SK-N-SH (cell line): Measurements from ENCODE around the gene ASB9. TPM values are rescaled to one million over a fixed set of nuclear protein-coding genes. Genes with fewer than 3 reads are reported as not detected.

Source experiments
- CTCF ChIA-PET: fragments of 300-600, 350-600 bp; formaldehyde crosslinking; extraction: SDS; loops from one replicate; lab custom pipeline; 2021; lab: Yijun Ruan, JAX
- POLR2A ChIA-PET: fragments of 350-600 bp; sonication (Branson Sonifier 250); formaldehyde crosslinking; extraction: SDS; loops from one replicate; lab custom pipeline; 2020; ENCODE audit warnings: antibody characterized with exemption, inconsistent platforms; lab: Yijun Ruan, JAX
- DNase-seq: peaks from one replicate; pipeline ENCODE4 v3.0.0; 2012
- H2AFZ ChIP-seq: fragments of 200-600 bp; sonication (generic); 2 replicates; pipeline ENCODE4 v1.8.1; 2016; ENCODE audit warnings: antibody characterized with exemption, mild to moderate bottlenecking, low read depth
- H3F3A ChIP-seq: fragments of 200-600 bp; sonication (generic); replicated peaks from 2 replicates; pipeline ENCODE3; 2016; ENCODE audit warnings: antibody characterized with exemption, mild to moderate bottlenecking; ENCODE audit not compliant: insufficient read depth
- H3K27ac ChIP-seq, 2 experiments: fragments of 200-500 bp in 1 of 2; fragments of 200-600 bp in 1 of 2; sonication (Bioruptor generic) in 1 of 2; sonication (generic), shearing (Covaris generic) in 1 of 2; 2 replicates each; pipeline versions ENCODE4 v1.5.1 to v1.6.1; 2014 to 2016; ENCODE audit warnings: low read depth in 2 of 2, inconsistent platforms in 1 of 2, low read length in 1 of 2, mild to moderate bottlenecking in 1 of 2, mixed read lengths in 1 of 2
- H3K27me3 ChIP-seq: fragments of 200-600 bp; sonication (generic), shearing (Covaris generic); 2 replicates; pipeline ENCODE4 v1.6.1; 2016; ENCODE audit warnings: mixed run types; ENCODE audit not compliant: insufficient read depth
- H3K36me3 ChIP-seq, 2 experiments: fragments of 200-500 bp in 1 of 2; fragments of 200-600 bp in 1 of 2; sonication (Bioruptor generic) in 1 of 2; sonication (generic) in 1 of 2; replicated peaks in 1 of 2; 2 replicates each; pipeline versions ENCODE3 to v1.5.1; 2014 to 2016; ENCODE audit warnings: low read length in 1 of 2, mild to moderate bottlenecking in 1 of 2; ENCODE audit not compliant: insufficient read depth in 2 of 2, control insufficient read depth in 1 of 2
- H3K4me1 ChIP-seq, 2 experiments: fragments of 200-500 bp in 1 of 2; fragments of 200-600 bp in 1 of 2; sonication (Bioruptor generic) in 1 of 2; sonication (generic), shearing (Covaris generic) in 1 of 2; 2 replicates each; pipeline versions ENCODE4 v1.5.1 to v1.6.1; 2014 to 2016; ENCODE audit warnings: low read depth in 1 of 2, low read length in 1 of 2, mixed run types in 1 of 2; ENCODE audit not compliant: insufficient read depth in 2 of 2, control insufficient read depth in 1 of 2
- H3K4me2 ChIP-seq: fragments of 200-600 bp; sonication (generic), shearing (Covaris generic); 2 replicates; pipeline ENCODE4 v1.6.1; 2017; ENCODE audit warnings: mixed run types
- H3K4me3 ChIP-seq, 2 experiments: fragments of 200-500 bp in 1 of 2; fragments of 200-600 bp in 1 of 2; sonication (Bioruptor generic) in 1 of 2; sonication (generic), shearing (Covaris generic) in 1 of 2; 2 replicates each; pipeline versions ENCODE4 v1.5.1 to v1.8.1; 2014 to 2016; ENCODE audit warnings: low read depth in 2 of 2, inconsistent platforms in 1 of 2, low read length in 1 of 2, mild to moderate bottlenecking in 1 of 2, mixed read lengths in 1 of 2, moderate library complexity in 1 of 2
- H3K79me2 ChIP-seq: fragments of 200-600 bp; sonication (generic); 2 replicates; pipeline ENCODE4 v1.8.1; 2017; ENCODE audit warnings: mild to moderate bottlenecking; ENCODE audit not compliant: insufficient read depth
- H3K9ac ChIP-seq: fragments of 200-600 bp; sonication (generic); 2 replicates; pipeline ENCODE4 v1.6.1; 2017; ENCODE audit warnings: mixed run types
- H3K9me2 ChIP-seq: fragments of 200-600 bp; sonication (generic); 2 replicates; pipeline ENCODE4 v1.6.1; 2017; ENCODE audit warnings: mixed run types
- H3K9me3 ChIP-seq: fragments of 200-600 bp; sonication (generic); 2 replicates; pipeline ENCODE4 v1.6.1; 2017; ENCODE audit warnings: mixed run types, mild to moderate bottlenecking, moderate library complexity
- H4K20me1 ChIP-seq: fragments of 200-600 bp; sonication (generic); 2 replicates; pipeline ENCODE4 v1.6.1; 2017; ENCODE audit warnings: mild to moderate bottlenecking, mixed run types; ENCODE audit not compliant: insufficient read depth
- CTCF ChIP-seq: fragments of 200-600 bp; sonication (generic); IDR thresholded peaks from 2 replicates; pipeline ENCODE4 v1.6.1; 2017; ENCODE audit warnings: antibody characterized with exemption, mild to moderate bottlenecking, moderate library complexity
- ELF1 ChIP-seq: IDR thresholded peaks from 2 replicates; pipeline ENCODE4 v1.4.0; 2012
- EP300 ChIP-seq, 2 experiments: IDR thresholded peaks; 2 replicates each; pipeline versions ENCODE4 v1.4.0 to v1.6.1; 2012; ENCODE audit warnings: borderline replicate concordance in 1 of 2, low read depth in 1 of 2, low read length in 1 of 2
- EZH2phosphoT487 ChIP-seq: fragments of 200-600 bp; sonication (generic); IDR thresholded peaks from 2 replicates; pipeline ENCODE4 v1.6.1; 2017; ENCODE audit warnings: low read depth, mixed run types, mild to moderate bottlenecking, antibody characterized with exemption, moderate library complexity, borderline replicate concordance
- FOSL2 ChIP-seq: IDR thresholded peaks from 2 replicates; pipeline ENCODE4 v1.4.0; 2012; ENCODE audit warnings: low read depth, mild to moderate bottlenecking, moderate library complexity, borderline replicate concordance
- GABPA ChIP-seq: IDR thresholded peaks from 2 replicates; pipeline ENCODE4 v1.4.0; 2012; ENCODE audit warnings: low read depth, mild to moderate bottlenecking
- POLR2AphosphoS5 ChIP-seq: IDR thresholded peaks from 2 replicates; pipeline ENCODE4 v1.6.1; 2012; ENCODE audit warnings: low read depth, low read length
- RFX5 ChIP-seq: IDR thresholded peaks from 2 replicates; pipeline ENCODE4 v1.6.1; 2012; ENCODE audit warnings: mild to moderate bottlenecking, improper control_type of control experiment, low read length
- RXRA ChIP-seq: IDR thresholded peaks from 2 replicates; pipeline ENCODE4 v1.4.0; 2012; ENCODE audit warnings: low read depth, mild to moderate bottlenecking, borderline replicate concordance
- SIN3A ChIP-seq: IDR thresholded peaks from 2 replicates; pipeline ENCODE4 v1.6.1; 2012; ENCODE audit warnings: low read depth, mild to moderate bottlenecking, low read length, moderate library complexity, borderline replicate concordance
- TAF1 ChIP-seq: IDR thresholded peaks from 2 replicates; pipeline ENCODE4 v1.6.1; 2012; ENCODE audit warnings: low read depth, mild to moderate bottlenecking, low read length, moderate library complexity, borderline replicate concordance
- TCF12 ChIP-seq: IDR thresholded peaks from 2 replicates; pipeline ENCODE4 v1.4.0; 2012
- USF2 ChIP-seq: fragments of 150-350 bp; IDR thresholded peaks from 2 replicates; pipeline ENCODE4 v1.6.1; 2017; ENCODE audit warnings: antibody characterized with exemption, low read length, low read depth, borderline replicate concordance
- ZBTB33 ChIP-seq: IDR thresholded peaks from 2 replicates; pipeline ENCODE4 v1.4.0; 2012; ENCODE audit warnings: low read depth, borderline replicate concordance
- WGBS: methylation state at CpG from one replicate; pipeline ENCODE4 v1.1.6; 2017; ENCODE audit warnings: low lambda C conversion rate; 5-methylcytosine and 5-hydroxymethylcytosine counted together
- polyA plus RNA-seq, 3 experiments: library from polyadenylated mRNA; depleted of rRNA; stranded (reverse); fragments of >200 nt; gene quantifications; 2 replicates each; pipeline ENCODE4 v1.2.3, GENCODE V29; 2012

ASB9 gene
- polyA plus RNA-seq, 1 of the 3 experiments (the other 2 are of a cell fraction), result 2.5 TPM

- CTCF ChIA-PET, result no interaction called here
- H3K27ac ChIP-seq, result no peak overlapping the region
- no peaks in the 10 kb centered on the region for H3K79me2 ChIP-seq
- no peaks in the 10 kb centered on the region for H3K4me1 ChIP-seq
- DNase-seq, result no peak
- no peaks in the 10 kb centered on the region for H3K36me3 ChIP-seq
- no peak overlapping the region for H3K9ac ChIP-seq
- TF ChIP-seq ELF1 (no peak), EZH2phosphoT487 (no peak), CTCF (no peak), POLR2AphosphoS5 (no peak), RFX5 (no peak), USF2 (no peak), RXRA (no peak), TAF1 (no peak), EP300 (IDR thresholded peaks at IDR 0.05; ENCODE audit: borderline replicate concordance in 1 of 2, low read depth in 1 of 2, low read length in 1 of 2) (no peak), ZBTB33 (no peak), FOSL2 (no peak), GABPA (no peak), SIN3A (no peak), TCF12 (no peak)
- TF ChIP-seq, all 33 proteins: peak for 0
- POLR2A ChIA-PET, result no interaction called here
- H3F3A ChIP-seq, result no peaks in the 10 kb centered on the region
- no peak overlapping the region for H3K4me3 ChIP-seq
- WGBS, result 44% methylated on average over 1 of the region's 1 CpG
- no peaks in the 10 kb centered on the region for H3K9me3 ChIP-seq
- no peak overlapping the region for H3K4me2 ChIP-seq
- no peaks in the 10 kb centered on the region for H3K27me3 ChIP-seq
- H4K20me1 ChIP-seq, result no peaks in the 10 kb centered on the region
- no peaks in the 10 kb centered on the region for H3K9me2 ChIP-seq
- no peak overlapping the region for H2AFZ ChIP-seq
These were observed 63.6 kb downstream of the ASB9 start for GRCh38 chrX:15206306-15206705.
